GM21717 (cell line): ENCODE results near the gene TOR3A.

Experiments used
- ATAC-seq: cut with Tn5 transposase; IDR thresholded peaks from one replicate; pipeline ENCODE4 v1.9.1; 2021; ENCODE audit warnings: mild to moderate bottlenecking, moderate library complexity; ENCODE audit not compliant: unreplicated experiment

The TOR3A gene

DNA sequence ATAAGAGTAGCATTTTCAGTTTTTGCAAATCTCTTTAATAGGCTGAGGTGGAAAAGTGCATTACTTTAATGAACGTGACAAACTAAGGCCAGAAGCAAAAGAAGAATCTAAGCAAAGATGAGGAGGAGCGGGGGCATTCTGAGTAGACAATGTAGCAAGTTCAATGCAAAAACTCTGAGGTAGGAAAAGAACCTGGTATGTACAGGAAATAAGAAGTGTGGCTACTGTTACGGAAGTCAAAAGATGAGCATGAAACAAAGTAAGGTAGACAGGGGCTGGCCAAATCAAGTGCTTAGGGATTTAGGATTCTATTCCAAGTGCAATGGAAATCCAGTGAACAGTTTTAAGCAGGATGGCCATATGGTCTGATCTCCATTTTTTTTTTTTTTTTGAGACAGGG lies 63.7 kb downstream of the TOR3A start:
- ATAC-seq: no peak
